ENCODE results near the gene MYO16. TPM values are rescaled to one million over a fixed set of nuclear protein-coding genes. Genes with fewer than 3 reads are reported as not detected.

The MYO16 gene
- total and polyA plus RNA-seq, 7 donors: under 0.01 to 0.33 (median 0.28) TPM; not detected in 2

DNA sequence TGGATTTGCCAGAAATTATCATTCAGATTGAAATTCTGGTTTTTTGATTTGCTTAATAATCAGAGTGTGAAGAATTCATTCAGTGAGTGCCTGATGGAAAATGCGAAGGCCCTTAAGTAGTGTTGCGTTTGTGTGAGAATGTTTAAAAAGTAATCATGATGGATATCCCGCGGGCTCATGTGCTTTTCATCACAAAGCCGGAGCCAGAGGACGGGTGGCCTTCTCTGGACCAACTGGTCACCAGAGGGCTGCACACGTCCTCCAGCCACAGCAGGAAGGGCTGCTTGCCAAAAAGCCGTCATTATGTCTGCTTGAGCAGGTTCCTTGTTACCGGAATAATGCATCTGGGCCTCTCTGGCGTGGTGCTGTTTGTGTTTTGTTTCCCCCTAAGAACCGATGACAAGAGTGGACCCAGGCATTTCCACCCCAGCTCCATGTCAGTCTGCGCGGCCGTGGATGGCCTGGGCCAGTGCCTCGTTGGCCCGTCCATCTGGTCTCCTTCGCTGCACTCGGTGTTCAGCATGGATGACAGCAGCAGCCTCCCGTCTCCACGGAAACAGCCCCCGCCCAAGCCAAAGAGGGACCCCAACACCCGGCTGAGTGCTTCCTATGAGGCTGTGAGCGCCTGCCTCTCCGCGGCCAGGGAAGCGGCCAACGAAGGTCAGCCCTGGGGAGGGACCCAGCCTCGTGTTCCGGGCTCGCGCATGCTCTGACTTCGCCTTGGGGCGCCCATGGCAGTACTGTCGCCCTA lies 497.7 kb downstream of the MYO16 start:
- DNase-seq: no peak
- H3K27ac ChIP-seq: no peak overlapping the region
- H3K36me3 ChIP-seq: no peaks in the 10 kb centered on the region
- H3K4me1 ChIP-seq: peaks cover 0 to 11% (median 11%) of the 10 kb centered on the region in 4 donors
- H3K27me3 ChIP-seq: no peaks in the 10 kb centered on the region
- 92 to 93% methylated on average over 34 of the region's 34 CpGs for WGBS, 2 donors
- no peak overlapping the region for H3K4me3 ChIP-seq
- TF ChIP-seq POLR2A (IDR thresholded peaks at IDR 0.05) (no peak), POLR2AphosphoS5 (IDR thresholded peaks at IDR 0.05) (no peak), EP300 (IDR thresholded peaks at IDR 0.05) (no peak)
- TF ChIP-seq, protein P1, sequence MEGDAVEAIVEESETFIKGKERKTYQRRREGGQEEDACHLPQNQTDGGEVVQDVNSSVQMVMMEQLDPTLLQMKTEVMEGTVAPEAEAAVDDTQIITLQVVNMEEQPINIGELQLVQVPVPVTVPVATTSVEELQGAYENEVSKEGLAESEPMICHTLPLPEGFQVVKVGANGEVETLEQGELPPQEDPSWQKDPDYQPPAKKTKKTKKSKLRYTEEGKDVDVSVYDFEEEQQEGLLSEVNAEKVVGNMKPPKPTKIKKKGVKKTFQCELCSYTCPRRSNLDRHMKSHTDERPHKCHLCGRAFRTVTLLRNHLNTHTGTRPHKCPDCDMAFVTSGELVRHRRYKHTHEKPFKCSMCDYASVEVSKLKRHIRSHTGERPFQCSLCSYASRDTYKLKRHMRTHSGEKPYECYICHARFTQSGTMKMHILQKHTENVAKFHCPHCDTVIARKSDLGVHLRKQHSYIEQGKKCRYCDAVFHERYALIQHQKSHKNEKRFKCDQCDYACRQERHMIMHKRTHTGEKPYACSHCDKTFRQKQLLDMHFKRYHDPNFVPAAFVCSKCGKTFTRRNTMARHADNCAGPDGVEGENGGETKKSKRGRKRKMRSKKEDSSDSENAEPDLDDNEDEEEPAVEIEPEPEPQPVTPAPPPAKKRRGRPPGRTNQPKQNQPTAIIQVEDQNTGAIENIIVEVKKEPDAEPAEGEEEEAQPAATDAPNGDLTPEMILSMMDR (IDR thresholded peaks at IDR 0.05): no peak
- intact Hi-C loops (cut with DNase I): no loop called here
- no peaks in the 10 kb centered on the region for H3K9me3 ChIP-seq

- H3K9me3 ChIP-seq: no peaks in the 10 kb centered on the region
- no peaks in the 10 kb centered on the region for H3K27me3 ChIP-seq
- 89 to 92% methylated on average over 6 of the region's 6 CpGs for whole genome bisulfite sequencing, 2 donors
Observed at GRCh38 chr13:109128121-109128520, 498.7 kb downstream of the MYO16 start.

DNA sequence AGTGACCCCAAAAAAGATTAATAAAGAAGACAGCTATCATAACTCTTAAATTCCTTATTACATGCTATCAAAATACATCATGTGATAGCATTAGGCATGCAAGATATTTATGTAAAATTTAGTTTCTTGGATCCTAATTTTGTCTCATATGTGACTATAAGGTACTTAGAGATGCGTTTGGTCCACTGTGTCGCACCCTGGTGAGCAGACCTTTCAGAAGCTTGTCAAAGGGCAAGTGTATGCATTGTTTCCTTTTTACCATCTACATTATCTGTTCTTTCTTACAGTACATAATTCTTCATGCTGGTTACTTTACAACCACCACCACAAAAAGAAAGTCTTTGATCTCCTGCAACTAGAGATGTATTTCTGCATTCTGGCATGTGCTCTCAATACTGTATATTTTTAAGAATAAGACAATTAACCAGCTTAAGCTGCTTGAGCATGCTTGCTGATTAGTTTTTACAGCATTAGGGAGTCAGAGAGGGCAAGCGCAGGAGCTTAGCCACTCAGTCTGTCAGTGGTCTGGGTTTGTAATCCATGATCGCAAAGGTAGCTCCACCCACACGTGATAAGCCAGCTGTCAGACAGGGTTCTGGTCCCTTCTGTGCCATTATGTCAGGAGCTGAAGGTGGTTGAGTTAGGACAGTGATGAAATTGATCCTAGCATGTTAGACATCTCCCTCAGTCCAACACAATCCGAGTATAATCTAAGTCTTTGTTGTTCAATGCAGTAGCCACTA lies 500.9 kb downstream of the MYO16 start:
- intact Hi-C loops (cut with DNase I): no loop called here
- Histone ChIP-seq H3K36me3 (no peaks in the 10 kb centered on the region), H3K9me3 (no peaks in the 10 kb centered on the region), H3K27me3 (no peaks in the 10 kb centered on the region), H3K4me3 (no peak overlapping the region), H3K27ac (peak overlapping the region in 1 of 4 donors; percentile 48), H3K4me1 (peaks cover 0 to 17% (median 14%) of the 10 kb centered on the region in 4 donors)
- no peak for TF ChIP-seq POLR2AphosphoS5 (IDR thresholded peaks at IDR 0.05)
- TF ChIP-seq, protein P1 (IDR thresholded peaks at IDR 0.05): no peak
- TF ChIP-seq EP300 (IDR thresholded peaks at IDR 0.05): no peak
- no peak for TF ChIP-seq POLR2A (IDR thresholded peaks at IDR 0.05)
- 83 to 86% methylated on average over 6 of the region's 6 CpGs for WGBS, 2 donors
- DNase-seq: no peak

More at GRCh38 chr13:109128121-109128520, 498.7 kb downstream of the MYO16 start:
- intact Hi-C loops (cut with DNase I): no loop called here
- TF ChIP-seq POLR2A (IDR thresholded peaks at IDR 0.05) (no peak), POLR2AphosphoS5 (IDR thresholded peaks at IDR 0.05) (no peak), EP300 (IDR thresholded peaks at IDR 0.05) (no peak)
- TF ChIP-seq, protein P1 (IDR thresholded peaks at IDR 0.05): no peak
- H3K36me3 ChIP-seq: no peaks in the 10 kb centered on the region
- H3K27ac ChIP-seq: no peak overlapping the region
- no peak for DNase-seq
- H3K4me1 ChIP-seq: peaks cover 0 to 17% (median 14%) of the 10 kb centered on the region in 4 donors
- no peak overlapping the region for H3K4me3 ChIP-seq

- DNase-seq: no peak
- WGBS, 2 donors: 30 to 34% methylated on average over 10 of the region's 10 CpGs
- peak overlapping the region in 3 of 4 donors; percentile 20 to 60 (median 48) for H3K27ac ChIP-seq
- H3K4me3 ChIP-seq: no peak overlapping the region
- intact Hi-C loops (cut with DNase I): no loop called here
- TF ChIP-seq POLR2AphosphoS5 (IDR thresholded peaks at IDR 0.05) (peak in 2 of 4 donors; percentile 45 to 73), EP300 (IDR thresholded peaks at IDR 0.05) (peak in 2 of 4 donors; percentile 10 to 74), POLR2A (IDR thresholded peaks at IDR 0.05) (no peak)
- TF ChIP-seq, protein P1 (IDR thresholded peaks at IDR 0.05): no peak
- H3K27me3 ChIP-seq: no peaks in the 10 kb centered on the region
- H3K36me3 ChIP-seq: no peaks in the 10 kb centered on the region
- H3K4me1 ChIP-seq: peaks cover 0 to 17% (median 14%) of the 10 kb centered on the region in 4 donors
- H3K9me3 ChIP-seq: no peaks in the 10 kb centered on the region
Observed at GRCh38 chr13:109131698-109132257, 502.4 kb downstream of the MYO16 start.
